ENCODE measurements around the gene RASSF8. TPM values are rescaled to one million over a fixed set of nuclear protein-coding genes. Genes with fewer than 3 reads are reported as not detected.

The RASSF8 gene
- total and polyA plus RNA-seq, 4 experiments from 2014 or later = not detected

- CTCF ChIA-PET (ENCODE audit: partially characterized antibody) = no interaction called here
- no peaks in the 10 kb centered on the region for H3K4me1 Mint-ChIP-seq
Observed at GRCh38 chr12:26106347-26106746, 147.9 kb downstream of the RASSF8 start.

GRCh38 chr12:26108915-26109314 is 150.4 kb downstream of the RASSF8 start:
- POLR2A ChIA-PET (ENCODE audit: partially characterized antibody) = no interaction called here
- no peak for DNase-seq
- H3K27ac Mint-ChIP-seq = no peak overlapping the region
- CTCF ChIA-PET (ENCODE audit: partially characterized antibody) = interaction anchor here (0.9 to 1.3 kb wide), 3 partner anchors 9 to 15 kb away, joined by 3 to 5 read pairs (median 3); no protein-coding TSS in a partner anchor
- no peak overlapping the region for H3K4me3 Mint-ChIP-seq
- Histone ChIP-seq H3K9me3 (ENCODE audit: control insufficient read depth in 1 of 2, low read length in 2 of 2) (no peaks in the 10 kb centered on the region), H3K4me1 (ENCODE audit: insufficient read depth, low read length) (peaks cover 8% of the 10 kb centered on the region), H3K36me3 (ENCODE audit: insufficient read depth, low read length) (no peaks in the 10 kb centered on the region), H3K4me3 (ENCODE audit: low read length in 2 of 2) (no peak overlapping the region), H3K27ac (ENCODE audit: low read depth, low read length) (no peak overlapping the region), H3K27me3 (ENCODE audit: insufficient read depth, low read length) (peaks cover 4% of the 10 kb centered on the region)
- no peaks in the 10 kb centered on the region for H3K36me3 Mint-ChIP-seq
- peaks cover 2 to 9% (median 6%) of the 10 kb centered on the region in 4 donors for H3K4me1 Mint-ChIP-seq
- no peaks in the 10 kb centered on the region for H3K9me3 Mint-ChIP-seq
- intact Hi-C loops (cut with micrococcal nuclease) = no loop called here
- H3K27me3 Mint-ChIP-seq = peaks cover 23 to 33% of the 10 kb centered on the region in 2 donors

More at GRCh38 chr12:26106347-26106746, 147.9 kb downstream of the RASSF8 start:
- no peaks in the 10 kb centered on the region for H3K36me3 ChIP-seq (ENCODE audit: insufficient read depth, low read length)
- no peak overlapping the region for H3K27ac ChIP-seq (ENCODE audit: low read depth, low read length)
- peaks cover 16 to 24% of the 10 kb centered on the region in 2 donors for H3K27me3 Mint-ChIP-seq
- no peaks in the 10 kb centered on the region for H3K36me3 Mint-ChIP-seq
- POLR2A ChIA-PET (ENCODE audit: partially characterized antibody) = no interaction called here
- H3K4me3 ChIP-seq (ENCODE audit: low read length in 2 of 2) = no peak overlapping the region
- H3K9me3 ChIP-seq (ENCODE audit: control insufficient read depth in 1 of 2, low read length in 2 of 2) = no peaks in the 10 kb centered on the region
- no peak overlapping the region for H3K27ac Mint-ChIP-seq
- intact Hi-C loops (cut with micrococcal nuclease) = no loop called here
- H3K4me3 Mint-ChIP-seq = no peak overlapping the region
- no peaks in the 10 kb centered on the region for H3K9me3 Mint-ChIP-seq
- peaks cover 4% of the 10 kb centered on the region for H3K27me3 ChIP-seq (ENCODE audit: insufficient read depth, low read length)
- DNase-seq = no peak
- H3K4me1 ChIP-seq (ENCODE audit: insufficient read depth, low read length) = no peaks in the 10 kb centered on the region

GRCh38 chr12:26109343-26109881 is 150.9 kb downstream of the RASSF8 start:
- H3K4me3 ChIP-seq (ENCODE audit: low read length in 2 of 2) = no peak overlapping the region
- Mint-ChIP-seq H3K27ac (no peak overlapping the region), H3K27me3 (peaks cover 23 to 29% of the 10 kb centered on the region in 2 donors), H3K9me3 (no peaks in the 10 kb centered on the region), H3K36me3 (no peaks in the 10 kb centered on the region), H3K4me1 (peaks cover 2 to 9% (median 6%) of the 10 kb centered on the region in 4 donors), H3K4me3 (no peak overlapping the region)
- H3K36me3 ChIP-seq (ENCODE audit: insufficient read depth, low read length) = no peaks in the 10 kb centered on the region
- H3K27me3 ChIP-seq (ENCODE audit: insufficient read depth, low read length) = peaks cover 4% of the 10 kb centered on the region
- peaks cover 10% of the 10 kb centered on the region for H3K4me1 ChIP-seq (ENCODE audit: insufficient read depth, low read length)
- intact Hi-C loops (cut with micrococcal nuclease) = no loop called here
- ChIA-PET POLR2A (ENCODE audit: partially characterized antibody) (no interaction called here), CTCF (ENCODE audit: partially characterized antibody) (interaction anchor here (0.8 to 1.2 kb wide), 2 partner anchors 12 to 112 kb away, joined by 3 to 5 read pairs; no protein-coding TSS in a partner anchor)
- no peaks in the 10 kb centered on the region for H3K9me3 ChIP-seq (ENCODE audit: control insufficient read depth in 1 of 2, low read length in 2 of 2)
- H3K27ac ChIP-seq (ENCODE audit: low read depth, low read length) = no peak overlapping the region
- DNase-seq = no peak

GRCh38 chr12:26112232-26112631 is 153.8 kb downstream of the RASSF8 start:
- Histone ChIP-seq H3K9me3 (ENCODE audit: control insufficient read depth in 1 of 2, low read length in 2 of 2) (no peaks in the 10 kb centered on the region), H3K36me3 (ENCODE audit: insufficient read depth, low read length) (no peaks in the 10 kb centered on the region), H3K27ac (ENCODE audit: low read depth, low read length) (no peak overlapping the region), H3K4me3 (ENCODE audit: low read length in 2 of 2) (no peak overlapping the region), H3K27me3 (ENCODE audit: insufficient read depth, low read length) (peaks cover 4% of the 10 kb centered on the region), H3K4me1 (ENCODE audit: insufficient read depth, low read length) (peaks cover 14% of the 10 kb centered on the region)
- Mint-ChIP-seq H3K9me3 (no peaks in the 10 kb centered on the region), H3K4me1 (peaks cover 4 to 12% (median 8%) of the 10 kb centered on the region in 4 donors), H3K27me3 (peaks cover 29 to 36% of the 10 kb centered on the region in 2 donors), H3K27ac (no peak overlapping the region), H3K4me3 (peak overlapping the region in 3 of 8 donors; percentile 11 to 68 (median 56)), H3K36me3 (no peaks in the 10 kb centered on the region)
- ChIA-PET CTCF (ENCODE audit: partially characterized antibody) (no interaction called here), POLR2A (ENCODE audit: partially characterized antibody) (no interaction called here)
- DNase-seq = no peak
- intact Hi-C loops (cut with micrococcal nuclease) = no loop called here

GRCh38 chr12:26112703-26113147 is 154.2 kb downstream of the RASSF8 start:
- H3K36me3 Mint-ChIP-seq = no peaks in the 10 kb centered on the region
- peaks cover 14% of the 10 kb centered on the region for H3K4me1 ChIP-seq (ENCODE audit: insufficient read depth, low read length)
- H3K4me3 ChIP-seq (ENCODE audit: low read length in 2 of 2) = no peak overlapping the region
- POLR2A ChIA-PET (ENCODE audit: partially characterized antibody) = no interaction called here
- H3K36me3 ChIP-seq (ENCODE audit: insufficient read depth, low read length) = no peaks in the 10 kb centered on the region
- H3K27me3 ChIP-seq (ENCODE audit: insufficient read depth, low read length) = peaks cover 5% of the 10 kb centered on the region
- intact Hi-C loops (cut with micrococcal nuclease) = no loop called here
- no peak overlapping the region for H3K27ac Mint-ChIP-seq
- CTCF ChIA-PET (ENCODE audit: partially characterized antibody) = no interaction called here
- H3K27ac ChIP-seq (ENCODE audit: low read depth, low read length) = no peak overlapping the region
- no peak for DNase-seq
- H3K27me3 Mint-ChIP-seq = peaks cover 33 to 38% of the 10 kb centered on the region in 2 donors
- H3K9me3 ChIP-seq (ENCODE audit: control insufficient read depth in 1 of 2, low read length in 2 of 2) = no peaks in the 10 kb centered on the region
- no peaks in the 10 kb centered on the region for H3K9me3 Mint-ChIP-seq
- H3K4me1 Mint-ChIP-seq = peaks cover 4 to 12% (median 8%) of the 10 kb centered on the region in 4 donors
- H3K4me3 Mint-ChIP-seq = peak overlapping the region in 6 of 8 donors; percentile 18 to 68 (median 46)

GRCh38 chr12:26113181-26113654 is 154.7 kb downstream of the RASSF8 start:
- intact Hi-C loops (cut with micrococcal nuclease) = no loop called here
- ChIA-PET POLR2A (ENCODE audit: partially characterized antibody) (no interaction called here), CTCF (ENCODE audit: partially characterized antibody) (no interaction called here)
- H3K4me3 ChIP-seq (ENCODE audit: low read length in 2 of 2) = no peak overlapping the region
- H3K36me3 ChIP-seq (ENCODE audit: insufficient read depth, low read length) = no peaks in the 10 kb centered on the region
- H3K27me3 Mint-ChIP-seq = peaks cover 31 to 38% of the 10 kb centered on the region in 2 donors
- no peaks in the 10 kb centered on the region for H3K9me3 ChIP-seq (ENCODE audit: control insufficient read depth in 1 of 2, low read length in 2 of 2)
- H3K4me3 Mint-ChIP-seq = peak overlapping the region in 6 of 8 donors; percentile 47 to 81 (median 78)
- DNase-seq = no peak
- H3K27ac Mint-ChIP-seq = no peak overlapping the region
- peaks cover 4 to 12% (median 8%) of the 10 kb centered on the region in 4 donors for H3K4me1 Mint-ChIP-seq
- H3K27me3 ChIP-seq (ENCODE audit: insufficient read depth, low read length) = peaks cover 7% of the 10 kb centered on the region
- no peaks in the 10 kb centered on the region for H3K36me3 Mint-ChIP-seq
- H3K27ac ChIP-seq (ENCODE audit: low read depth, low read length) = no peak overlapping the region
- no peaks in the 10 kb centered on the region for H3K9me3 Mint-ChIP-seq
- peaks cover 14% of the 10 kb centered on the region for H3K4me1 ChIP-seq (ENCODE audit: insufficient read depth, low read length)

- H3K4me1 Mint-ChIP-seq = peaks cover 4 to 12% (median 8%) of the 10 kb centered on the region in 4 donors
- Histone ChIP-seq H3K27me3 (ENCODE audit: insufficient read depth, low read length) (peaks cover 9% of the 10 kb centered on the region), H3K9me3 (ENCODE audit: control insufficient read depth in 1 of 2, low read length in 2 of 2) (no peaks in the 10 kb centered on the region), H3K4me3 (ENCODE audit: low read length in 2 of 2) (peak overlapping the region in 1 of 2 donors; percentile 30), H3K27ac (ENCODE audit: low read depth, low read length) (no peak overlapping the region), H3K36me3 (ENCODE audit: insufficient read depth, low read length) (no peaks in the 10 kb centered on the region), H3K4me1 (ENCODE audit: insufficient read depth, low read length) (peaks cover 14% of the 10 kb centered on the region)
- intact Hi-C loops (cut with micrococcal nuclease) = loop anchor here (1.0 to 2.0 kb wide), 2 partner anchors 9 to 719 kb away; partner anchors contain the start of gene ITPR2
- H3K27me3 Mint-ChIP-seq = peaks cover 33 to 40% of the 10 kb centered on the region in 2 donors
- H3K27ac Mint-ChIP-seq = peak overlapping the region; percentile 32 to 76 (median 55)
- H3K4me3 Mint-ChIP-seq = peak overlapping the region; percentile 74 to 85 (median 80)
- H3K36me3 Mint-ChIP-seq = no peaks in the 10 kb centered on the region
- ChIA-PET CTCF (ENCODE audit: partially characterized antibody) (interaction anchor here (0.9 to 2.1 kb wide), 4 partner anchors 10 to 17 kb away, joined by 3 to 7 read pairs (median 3); no protein-coding TSS in a partner anchor), POLR2A (ENCODE audit: partially characterized antibody) (interaction anchor here (1.0 to 1.4 kb wide), 3 partner anchors 8 to 1130 kb away, joined by 3 to 4 read pairs (median 3); partner anchors contain the start of gene STK38L)
- H3K9me3 Mint-ChIP-seq = no peaks in the 10 kb centered on the region
- DNase-seq = peak; percentile 51 to 66 (median 58)
Observed at GRCh38 chr12:26113853-26114719, 155.6 kb downstream of the RASSF8 start.
